Memory B cell (primary cell): ENCODE results near the gene ADAMTS19.

Experiments
- ATAC-seq: fragments of 150-1000 bp; cut with Tn5 transposase; 2 replicates; pipeline ENCODE4 v1.10.0; 2021; ENCODE audit warnings: low read depth, mild to moderate bottlenecking, moderate library complexity
- DNase-seq, 2 donors: peaks; one replicate each; pipeline ENCODE4 v3.0.0; 2022; ENCODE audit warnings: low spot score in 2 of 2
- H3K27ac Mint-ChIP-seq: one replicate; pipeline ENCODE4 v1.8.0; 2022; ENCODE audit warnings: mild to moderate bottlenecking, moderate library complexity, mixed read lengths
- H3K27me3 Mint-ChIP-seq: one replicate; pipeline ENCODE4 v1.8.0; 2022; ENCODE audit warnings: mixed read lengths
- H3K36me3 Mint-ChIP-seq: one replicate; pipeline ENCODE4 v1.8.0; 2022; ENCODE audit warnings: mild to moderate bottlenecking, mixed read lengths
- H3K4me1 Mint-ChIP-seq: one replicate; pipeline ENCODE4 v1.8.0; 2022; ENCODE audit warnings: mixed read lengths
- H3K4me3 Mint-ChIP-seq: one replicate; pipeline ENCODE4 v1.8.0; 2022; ENCODE audit warnings: mild to moderate bottlenecking, moderate library complexity, mixed read lengths
- H3K9me3 Mint-ChIP-seq: one replicate; pipeline ENCODE4 v1.8.0; 2022; ENCODE audit warnings: mixed read lengths

The ADAMTS19 gene

GRCh38 chr5:129696636-129697035, 236.5 kb downstream of the ADAMTS19 start:
- no peaks in the 10 kb centered on the region for H3K36me3 Mint-ChIP-seq
- no peak overlapping the region for H3K4me3 Mint-ChIP-seq
- no peaks in the 10 kb centered on the region for H3K27me3 Mint-ChIP-seq
- no peaks in the 10 kb centered on the region for H3K4me1 Mint-ChIP-seq
- peaks cover 4% of the 10 kb centered on the region for H3K9me3 Mint-ChIP-seq
- H3K27ac Mint-ChIP-seq: no peak overlapping the region
- no peak for ATAC-seq
- DNase-seq: no peak

DNA sequence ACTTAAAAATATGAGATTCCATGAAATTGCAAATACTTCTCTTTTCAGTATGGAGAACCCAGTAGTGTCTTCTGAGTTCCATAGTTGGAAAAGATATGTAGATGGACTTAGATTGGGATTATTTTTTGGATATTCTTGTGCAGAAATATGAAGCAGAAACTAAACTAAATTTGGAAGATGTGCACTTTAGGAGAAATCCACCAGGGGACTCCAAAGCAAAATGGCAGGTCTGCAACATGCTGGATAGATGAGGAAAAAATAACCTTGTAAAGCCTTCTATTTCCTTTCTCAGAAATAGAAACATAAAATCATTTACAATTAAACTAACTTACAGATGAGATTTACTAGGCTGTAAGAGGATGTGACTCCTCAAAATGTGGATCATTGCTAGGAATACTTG, 238.6 kb downstream of the ADAMTS19 start:
- no peak for ATAC-seq
- Mint-ChIP-seq H3K9me3 (peaks cover 1% of the 10 kb centered on the region), H3K27me3 (no peaks in the 10 kb centered on the region), H3K4me1 (no peaks in the 10 kb centered on the region), H3K36me3 (no peaks in the 10 kb centered on the region), H3K4me3 (no peak overlapping the region), H3K27ac (no peak overlapping the region)
- DNase-seq: no peak

GRCh38 chr5:129716235-129716634, 256.1 kb downstream of the ADAMTS19 start:
- H3K4me1 Mint-ChIP-seq: no peaks in the 10 kb centered on the region

GRCh38 chr5:129716651-129717050, 256.6 kb downstream of the ADAMTS19 start:
- DNase-seq (no peak), ATAC-seq (no peak)
- Mint-ChIP-seq H3K36me3 (no peaks in the 10 kb centered on the region), H3K27ac (no peak overlapping the region), H3K4me3 (no peak overlapping the region), H3K9me3 (peaks cover under 1% of the 10 kb centered on the region), H3K27me3 (peaks cover under 1% of the 10 kb centered on the region), H3K4me1 (no peaks in the 10 kb centered on the region)

More at GRCh38 chr5:129716235-129716634, 256.1 kb downstream of the ADAMTS19 start:
- Mint-ChIP-seq H3K4me3 (no peak overlapping the region), H3K36me3 (no peaks in the 10 kb centered on the region), H3K9me3 (no peaks in the 10 kb centered on the region), H3K27ac (no peak overlapping the region), H3K27me3 (no peaks in the 10 kb centered on the region)
- DNase-seq: no peak
- ATAC-seq: no peak

GRCh38 chr5:129717751-129718310, 257.7 kb downstream of the ADAMTS19 start:
- no peaks in the 10 kb centered on the region for H3K36me3 Mint-ChIP-seq
- DNase-seq: no peak
- no peak overlapping the region for H3K27ac Mint-ChIP-seq
- H3K4me3 Mint-ChIP-seq: no peak overlapping the region
- no peaks in the 10 kb centered on the region for H3K4me1 Mint-ChIP-seq
- no peak for ATAC-seq
- H3K9me3 Mint-ChIP-seq: peaks cover 2% of the 10 kb centered on the region
- peaks cover 2% of the 10 kb centered on the region for H3K27me3 Mint-ChIP-seq

- DNase-seq (no peak), ATAC-seq (no peak)
- Mint-ChIP-seq H3K9me3 (peaks cover 2% of the 10 kb centered on the region), H3K36me3 (no peaks in the 10 kb centered on the region), H3K4me3 (no peak overlapping the region), H3K4me1 (no peaks in the 10 kb centered on the region), H3K27ac (no peak overlapping the region), H3K27me3 (peaks cover 2% of the 10 kb centered on the region)
Observed at GRCh38 chr5:129718471-129719090, 258.5 kb downstream of the ADAMTS19 start.

GRCh38 chr5:129724222-129724621, 264.1 kb downstream of the ADAMTS19 start:
- DNase-seq (no peak), ATAC-seq (no peak)
- Mint-ChIP-seq H3K27me3 (peaks cover 2% of the 10 kb centered on the region), H3K4me1 (no peaks in the 10 kb centered on the region), H3K27ac (no peak overlapping the region), H3K4me3 (no peak overlapping the region), H3K36me3 (no peaks in the 10 kb centered on the region), H3K9me3 (peaks cover 2% of the 10 kb centered on the region)

GRCh38 chr5:129724647-129725046, 264.5 kb downstream of the ADAMTS19 start:
- DNase-seq (no peak), ATAC-seq (no peak)
- no peak overlapping the region for H3K4me3 Mint-ChIP-seq
- no peak overlapping the region for H3K27ac Mint-ChIP-seq
- H3K27me3 Mint-ChIP-seq: peaks cover 2% of the 10 kb centered on the region
- no peaks in the 10 kb centered on the region for H3K36me3 Mint-ChIP-seq
- peaks cover 2% of the 10 kb centered on the region for H3K9me3 Mint-ChIP-seq
- no peaks in the 10 kb centered on the region for H3K4me1 Mint-ChIP-seq

DNA sequence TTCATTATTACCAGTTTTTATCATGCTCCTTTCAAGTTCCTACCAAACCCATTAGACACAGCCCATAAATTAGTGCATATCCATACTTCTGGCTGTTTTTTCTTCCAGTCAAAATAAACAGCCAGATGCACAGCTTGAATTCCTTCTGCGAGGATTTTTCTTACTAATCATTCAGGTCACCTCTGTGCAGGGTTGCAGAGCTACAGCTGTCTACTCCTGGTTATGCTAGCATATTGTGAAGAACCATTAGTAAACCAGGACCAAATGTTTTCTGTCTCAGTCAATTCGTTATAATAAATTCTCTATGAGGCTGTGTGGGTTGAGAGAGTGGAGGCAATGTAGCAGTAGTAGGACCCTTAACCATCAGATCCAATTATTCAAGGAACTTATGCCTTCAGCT, 279.7 kb downstream of the ADAMTS19 start:
- H3K9me3 Mint-ChIP-seq: no peaks in the 10 kb centered on the region
- no peaks in the 10 kb centered on the region for H3K27me3 Mint-ChIP-seq
- H3K4me1 Mint-ChIP-seq: no peaks in the 10 kb centered on the region
- H3K36me3 Mint-ChIP-seq: no peaks in the 10 kb centered on the region
- ATAC-seq: no peak
- no peak for DNase-seq
- H3K4me3 Mint-ChIP-seq: no peak overlapping the region
- H3K27ac Mint-ChIP-seq: no peak overlapping the region

- Mint-ChIP-seq H3K27me3 (no peaks in the 10 kb centered on the region), H3K36me3 (no peaks in the 10 kb centered on the region), H3K4me3 (no peak overlapping the region), H3K4me1 (no peaks in the 10 kb centered on the region), H3K9me3 (no peaks in the 10 kb centered on the region), H3K27ac (no peak overlapping the region)
- ATAC-seq: no peak
- DNase-seq: no peak
Observed at GRCh38 chr5:129743541-129744187, 283.6 kb downstream of the ADAMTS19 start.

GRCh38 chr5:129745997-129746396, 285.9 kb downstream of the ADAMTS19 start:
- H3K9me3 Mint-ChIP-seq: no peaks in the 10 kb centered on the region
- no peak for DNase-seq
- no peak overlapping the region for H3K27ac Mint-ChIP-seq
- no peak overlapping the region for H3K4me3 Mint-ChIP-seq
- no peak for ATAC-seq
- no peaks in the 10 kb centered on the region for H3K4me1 Mint-ChIP-seq
- no peaks in the 10 kb centered on the region for H3K36me3 Mint-ChIP-seq
- no peaks in the 10 kb centered on the region for H3K27me3 Mint-ChIP-seq

DNA sequence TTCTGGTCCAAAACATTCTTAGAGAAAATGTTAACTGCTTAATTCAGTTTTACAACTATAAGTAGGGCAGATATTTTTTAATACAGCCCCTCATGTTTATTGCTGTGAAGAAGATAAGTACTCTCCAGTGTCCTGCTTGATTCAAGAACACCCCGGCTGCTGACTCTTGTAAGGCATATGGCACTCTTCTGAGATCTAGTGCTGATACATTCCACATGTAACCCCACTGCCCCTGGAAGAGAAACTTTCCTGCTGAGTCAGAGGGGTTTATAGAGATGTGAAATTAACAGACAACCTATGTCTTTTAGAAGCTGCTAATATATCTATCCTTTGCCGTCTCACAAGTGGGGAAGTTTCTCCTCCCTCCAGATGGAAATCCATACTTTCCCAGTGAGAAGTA, 286.8 kb downstream of the ADAMTS19 start:
- no peak overlapping the region for H3K4me3 Mint-ChIP-seq
- ATAC-seq (no peak), DNase-seq (no peak)
- H3K4me1 Mint-ChIP-seq: no peaks in the 10 kb centered on the region
- H3K9me3 Mint-ChIP-seq: no peaks in the 10 kb centered on the region
- H3K36me3 Mint-ChIP-seq: no peaks in the 10 kb centered on the region
- no peak overlapping the region for H3K27ac Mint-ChIP-seq
- no peaks in the 10 kb centered on the region for H3K27me3 Mint-ChIP-seq

DNA sequence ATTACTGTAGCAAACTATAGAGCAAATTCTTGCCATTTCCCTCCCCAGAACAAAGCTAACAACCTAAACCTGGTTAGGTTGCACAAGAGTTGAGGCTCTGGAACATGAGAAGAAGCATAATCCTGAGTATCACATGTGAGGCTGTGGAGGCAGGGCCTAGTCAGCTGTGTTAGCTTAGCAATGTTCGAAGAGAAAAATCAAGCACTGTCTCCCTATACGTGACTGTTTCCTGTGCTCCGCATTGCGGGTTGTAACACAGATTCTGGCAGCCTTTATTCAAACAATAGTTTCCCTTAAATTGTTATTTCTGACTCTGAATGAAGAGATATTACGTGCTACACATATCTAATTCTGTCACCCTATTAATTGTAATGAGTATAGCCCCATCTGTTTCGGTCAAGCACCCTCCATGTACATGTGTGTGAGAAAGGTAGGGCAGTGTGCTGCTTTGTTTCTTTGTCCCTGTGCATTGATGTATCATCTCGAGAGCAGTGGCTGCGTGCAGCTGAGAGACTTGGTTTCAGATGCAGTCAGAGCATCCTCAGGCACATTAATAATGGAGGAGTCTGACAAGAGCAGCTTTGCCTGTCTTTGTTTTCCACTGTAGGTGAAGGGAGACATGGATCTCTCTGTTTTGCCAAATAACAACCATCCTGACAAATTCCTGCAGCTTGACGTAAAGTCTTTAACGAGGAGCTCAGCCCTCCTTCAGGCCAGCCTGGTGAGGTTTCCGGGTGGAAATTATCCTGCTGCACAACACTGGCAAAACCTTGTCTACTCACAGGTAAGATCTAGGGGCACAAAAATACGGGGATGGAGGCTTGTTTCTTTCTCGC, 287.7 kb downstream of the ADAMTS19 start, which contains the start of gene MINAR2:
MINAR2 (plus strand) TSS at position 523 of the 836 bp plus-strand sequence; CDS start at position 620, 97 bp downstream.
- H3K36me3 Mint-ChIP-seq: no peaks in the 10 kb centered on the region
- H3K9me3 Mint-ChIP-seq: no peaks in the 10 kb centered on the region
- ATAC-seq (no peak), DNase-seq (no peak)
- H3K4me3 Mint-ChIP-seq: no peak within 1 kb of the TSS
- peaks cover 2% of the 10 kb centered on the region for H3K27me3 Mint-ChIP-seq
- no peaks in the 10 kb centered on the region for H3K4me1 Mint-ChIP-seq
- H3K27ac Mint-ChIP-seq: no peak within 1 kb of the TSS
